SK-N-MC (cell line): ENCODE measurements around the gene ACSS3.

Experiments used
- EZH2 ChIP-seq: fragments of 200-600 bp; sonication (generic); IDR thresholded peaks from one replicate; pipeline ENCODE4 v1.6.1; 2017; ENCODE audit warnings: antibody characterized with exemption
- POLR2AphosphoS5 ChIP-seq: IDR thresholded peaks from 2 replicates; pipeline ENCODE4 v1.6.1; 2012; ENCODE audit warnings: mild to moderate bottlenecking, low read depth, low read length, borderline replicate concordance

DNA sequence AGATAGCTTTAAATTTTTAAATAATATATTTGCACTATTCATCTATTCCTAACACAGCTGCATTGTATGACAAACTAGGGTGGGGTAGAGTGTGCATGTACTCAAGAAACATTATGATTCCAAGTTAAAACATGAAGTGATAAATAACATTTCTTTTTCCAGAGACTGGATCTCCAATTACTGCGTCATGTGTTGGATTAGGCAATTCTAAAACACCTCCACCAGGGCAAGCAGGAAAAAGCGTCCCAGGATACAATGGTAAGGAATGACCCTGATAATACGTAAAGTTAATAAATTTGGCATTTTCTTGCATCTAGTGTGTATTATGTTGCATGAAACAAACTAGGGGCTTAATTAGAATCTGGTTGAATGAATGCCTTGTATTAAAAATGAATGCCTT lies 138.9 kb downstream of the ACSS3 start:
- TF ChIP-seq EZH2 (no peak), POLR2AphosphoS5 (no peak)
